NCI-H1105 (cell line): ENCODE data around the gene EWSR1.
A peak's percentile ranks its signal among the peaks of the same experiment; 100 is the strongest.

ENCODE experiments used
- DNase-seq: peaks from one replicate; lab custom pipeline; 2025; lab: John Stamatoyannopoulos, UW

Gene EWSR1

GRCh38 chr22:29306175-29306834, 38.2 kb downstream of the EWSR1 start, which contains the start of gene GAS2L1:
Gene GAS2L1, plus strand, starts transcription at chr22:29306650. Its CDS starts 1,456 bp downstream, at chr22:29308106.
- DNase-seq, result peak; percentile 32

- DNase-seq, result peak; percentile 64
Observed at GRCh38 chr22:29306835-29307595, 38.9 kb downstream of the EWSR1 start.

GRCh38 chr22:29307596-29308147, 39.6 kb downstream of the EWSR1 start:
- DNase-seq, result no peak

- no peak for DNase-seq
Observed at GRCh38 chr22:29308148-29308790, 40.2 kb downstream of the EWSR1 start.

- no peak for DNase-seq
Observed at GRCh38 chr22:29308791-29309262, 40.8 kb downstream of the EWSR1 start.

GRCh38 chr22:29309332-29310064, 41.4 kb downstream of the EWSR1 start:
- DNase-seq, result no peak

- DNase-seq, result no peak
Observed at GRCh38 chr22:29310065-29310862, 42.2 kb downstream of the EWSR1 start.

- DNase-seq, result peak; percentile 51
Observed at GRCh38 chr22:29310863-29311339, 42.8 kb downstream of the EWSR1 start.

GRCh38 chr22:29311464-29312217, 43.6 kb downstream of the EWSR1 start:
- no peak for DNase-seq

GRCh38 chr22:29312218-29313125, 44.4 kb downstream of the EWSR1 start:
- no peak for DNase-seq

- DNase-seq, result no peak
Observed at GRCh38 chr22:29313126-29313575, 45.1 kb downstream of the EWSR1 start.

- DNase-seq, result peak; percentile 12
Observed at GRCh38 chr22:29313576-29314466, 45.8 kb downstream of the EWSR1 start.

- no peak for DNase-seq
Observed at GRCh38 chr22:29314537-29315285, 46.6 kb downstream of the EWSR1 start.

GRCh38 chr22:29315286-29316140, 47.4 kb downstream of the EWSR1 start, which contains the start of gene RASL10A:
Gene RASL10A, minus strand, starts transcription at chr22:29315697. Its CDS starts 451 bp downstream, at chr22:29315246.
- DNase-seq, result no peak

- DNase-seq, result no peak
Observed at GRCh38 chr22:29316141-29316828, 48.2 kb downstream of the EWSR1 start.
